Activated naive CD4-positive, alpha-beta T cell treated with anti-CD3 and anti-CD28 coated beads, Interleukin-2, amount 10 ng/mL, durations not matched to agents 7 days and 5 days (primary cell): Measurements from ENCODE around the gene IL17RD.
A peak's percentile ranks its signal among the peaks of the same experiment; 100 is the strongest.

ENCODE experiments used
- CTCF ChIA-PET: fragments of 350-600 bp; sonication (Branson Sonifier 250); formaldehyde crosslinking; loops from one replicate; lab custom pipeline; 2021; ENCODE audit warnings: antibody characterized with exemption; lab: Charles Lee
- DNase-seq: peaks from one replicate; pipeline ENCODE4 v3.0.0-alpha.2; 2020
- H3K27ac Mint-ChIP-seq: one replicate; pipeline ENCODE4 v1.8.0; 2021; ENCODE audit warnings: mild to moderate bottlenecking, moderate library complexity, mixed read lengths
- H3K27me3 Mint-ChIP-seq: one replicate; pipeline ENCODE4 v1.8.0; 2021; ENCODE audit warnings: mild to moderate bottlenecking, mixed read lengths
- H3K36me3 Mint-ChIP-seq: one replicate; pipeline ENCODE4 v1.8.0; 2021; ENCODE audit warnings: mixed read lengths
- H3K4me1 Mint-ChIP-seq: one replicate; pipeline ENCODE4 v1.8.0; 2021; ENCODE audit warnings: mixed read lengths
- H3K4me3 Mint-ChIP-seq: one replicate; pipeline ENCODE4 v1.8.0; 2021; ENCODE audit warnings: mild to moderate bottlenecking, moderate library complexity, mixed read lengths
- H3K9me3 Mint-ChIP-seq: one replicate; pipeline ENCODE4 v1.8.0; 2021; ENCODE audit warnings: mixed read lengths

IL17RD gene

GRCh38 chr3:57108684-57109083 is 56.5 kb downstream of the IL17RD start:
- H3K4me1 Mint-ChIP-seq, result no peaks in the 10 kb centered on the region
- CTCF ChIA-PET, result no interaction called here
- H3K27me3 Mint-ChIP-seq, result peaks cover 4% of the 10 kb centered on the region
- H3K36me3 Mint-ChIP-seq, result no peaks in the 10 kb centered on the region
- H3K4me3 Mint-ChIP-seq, result no peak overlapping the region
- no peak overlapping the region for H3K27ac Mint-ChIP-seq
- H3K9me3 Mint-ChIP-seq, result no peaks in the 10 kb centered on the region
- DNase-seq, result no peak

GRCh38 chr3:57105585-57105984 is 59.6 kb downstream of the IL17RD start:
- H3K27me3 Mint-ChIP-seq, result peaks cover 5% of the 10 kb centered on the region
- CTCF ChIA-PET, result no interaction called here
- H3K4me1 Mint-ChIP-seq, result no peaks in the 10 kb centered on the region
- no peak for DNase-seq
- no peak overlapping the region for H3K27ac Mint-ChIP-seq
- H3K36me3 Mint-ChIP-seq, result no peaks in the 10 kb centered on the region
- H3K4me3 Mint-ChIP-seq, result no peak overlapping the region
- no peaks in the 10 kb centered on the region for H3K9me3 Mint-ChIP-seq

- Mint-ChIP-seq H3K9me3 (no peaks in the 10 kb centered on the region), H3K4me3 (no peak overlapping the region), H3K27me3 (peaks cover 17% of the 10 kb centered on the region), H3K27ac (no peak overlapping the region), H3K36me3 (no peaks in the 10 kb centered on the region), H3K4me1 (no peaks in the 10 kb centered on the region)
- CTCF ChIA-PET, result interaction anchor here (0.7 to 2.3 kb wide), 15 partner anchors 11 to 756 kb away, joined by 3 to 18 read pairs (median 4); partner anchors contain the start of gene SPATA12
- DNase-seq, result peak; percentile 73
Observed at GRCh38 chr3:57100046-57100695, 65.0 kb downstream of the IL17RD start.

- Mint-ChIP-seq H3K9me3 (no peaks in the 10 kb centered on the region), H3K27me3 (peaks cover 29% of the 10 kb centered on the region), H3K4me3 (no peak overlapping the region), H3K27ac (no peak overlapping the region), H3K36me3 (no peaks in the 10 kb centered on the region), H3K4me1 (no peaks in the 10 kb centered on the region)
- DNase-seq, result no peak
- CTCF ChIA-PET, result no interaction called here
Observed at GRCh38 chr3:57098418-57099310, 66.5 kb downstream of the IL17RD start.

- Mint-ChIP-seq H3K4me3 (no peak overlapping the region), H3K4me1 (no peaks in the 10 kb centered on the region), H3K36me3 (no peaks in the 10 kb centered on the region), H3K9me3 (no peaks in the 10 kb centered on the region), H3K27me3 (peaks cover 32% of the 10 kb centered on the region), H3K27ac (no peak overlapping the region)
- CTCF ChIA-PET, result no interaction called here
- DNase-seq, result no peak
Observed at GRCh38 chr3:57097536-57097935, 67.6 kb downstream of the IL17RD start.

- no peaks in the 10 kb centered on the region for H3K36me3 Mint-ChIP-seq
- CTCF ChIA-PET, result no interaction called here
- H3K4me3 Mint-ChIP-seq, result no peak overlapping the region
- H3K27ac Mint-ChIP-seq, result no peak overlapping the region
- peaks cover 26% of the 10 kb centered on the region for H3K27me3 Mint-ChIP-seq
- DNase-seq, result no peak
- H3K9me3 Mint-ChIP-seq, result no peaks in the 10 kb centered on the region
- H3K4me1 Mint-ChIP-seq, result no peaks in the 10 kb centered on the region
Observed at GRCh38 chr3:57095363-57095762, 69.8 kb downstream of the IL17RD start.

GRCh38 chr3:57094575-57094974 is 70.6 kb downstream of the IL17RD start:
- Mint-ChIP-seq H3K9me3 (no peaks in the 10 kb centered on the region), H3K36me3 (no peaks in the 10 kb centered on the region), H3K4me1 (no peaks in the 10 kb centered on the region), H3K27me3 (peaks cover 33% of the 10 kb centered on the region), H3K27ac (no peak overlapping the region), H3K4me3 (no peak overlapping the region)
- CTCF ChIA-PET, result no interaction called here
- no peak for DNase-seq

GRCh38 chr3:57093971-57094535 is 71.1 kb downstream of the IL17RD start:
- Mint-ChIP-seq H3K4me1 (no peaks in the 10 kb centered on the region), H3K4me3 (no peak overlapping the region), H3K27me3 (peaks cover 37% of the 10 kb centered on the region), H3K9me3 (no peaks in the 10 kb centered on the region), H3K36me3 (no peaks in the 10 kb centered on the region), H3K27ac (no peak overlapping the region)
- CTCF ChIA-PET, result interaction anchor here (0.7 kb wide), 1 partner anchor 98 kb away, joined by 3 read pairs; no protein-coding TSS in a partner anchor
- no peak for DNase-seq

- DNase-seq, result no peak
- Mint-ChIP-seq H3K27me3 (peaks cover 36% of the 10 kb centered on the region), H3K36me3 (no peaks in the 10 kb centered on the region), H3K4me3 (no peak overlapping the region), H3K4me1 (no peaks in the 10 kb centered on the region), H3K9me3 (no peaks in the 10 kb centered on the region), H3K27ac (no peak overlapping the region)
- CTCF ChIA-PET, result interaction anchor here (0.7 kb wide), 1 partner anchor 97 kb away, joined by 3 read pairs; no protein-coding TSS in a partner anchor
Observed at GRCh38 chr3:57093489-57093888, 71.7 kb downstream of the IL17RD start.

- H3K4me3 Mint-ChIP-seq, result no peak overlapping the region
Observed at GRCh38 chr3:57091521-57092273, 73.5 kb downstream of the IL17RD start.

GRCh38 chr3:57089043-57089442 is 76.1 kb downstream of the IL17RD start:
- Mint-ChIP-seq H3K4me3 (no peak overlapping the region), H3K27ac (no peak overlapping the region), H3K36me3 (no peaks in the 10 kb centered on the region), H3K4me1 (no peaks in the 10 kb centered on the region), H3K27me3 (peaks cover 29% of the 10 kb centered on the region), H3K9me3 (no peaks in the 10 kb centered on the region)
- no peak for DNase-seq
- CTCF ChIA-PET, result no interaction called here

More at GRCh38 chr3:57091521-57092273, 73.5 kb downstream of the IL17RD start:
- Mint-ChIP-seq H3K9me3 (no peaks in the 10 kb centered on the region), H3K4me1 (no peaks in the 10 kb centered on the region), H3K27me3 (peaks cover 38% of the 10 kb centered on the region), H3K27ac (no peak overlapping the region), H3K36me3 (no peaks in the 10 kb centered on the region)
- DNase-seq, result no peak
- CTCF ChIA-PET, result interaction anchor here (1.0 kb wide), 1 partner anchor 78 kb away, joined by 3 read pairs; no protein-coding TSS in a partner anchor

- no peaks in the 10 kb centered on the region for H3K36me3 Mint-ChIP-seq
- no peaks in the 10 kb centered on the region for H3K9me3 Mint-ChIP-seq
- no peak overlapping the region for H3K4me3 Mint-ChIP-seq
- H3K27ac Mint-ChIP-seq, result no peak overlapping the region
- H3K27me3 Mint-ChIP-seq, result peaks cover 25% of the 10 kb centered on the region
- CTCF ChIA-PET, result no interaction called here
- no peak for DNase-seq
- no peaks in the 10 kb centered on the region for H3K4me1 Mint-ChIP-seq
Observed at GRCh38 chr3:57088503-57088902, 76.7 kb downstream of the IL17RD start.

GRCh38 chr3:57087361-57088092 is 77.6 kb downstream of the IL17RD start:
- Mint-ChIP-seq H3K4me1 (no peaks in the 10 kb centered on the region), H3K4me3 (no peak overlapping the region), H3K27me3 (peaks cover 23% of the 10 kb centered on the region), H3K36me3 (no peaks in the 10 kb centered on the region), H3K27ac (no peak overlapping the region), H3K9me3 (no peaks in the 10 kb centered on the region)
- CTCF ChIA-PET, result interaction anchor here (0.7 to 1.1 kb wide), 2 partner anchors 82 to 447 kb away, joined by 3 to 5 read pairs; no protein-coding TSS in a partner anchor
- no peak for DNase-seq
